Breast epithelium (tissue), 4 donors: ENCODE data around the gene NDUFB4. TPM values are rescaled to one million over a fixed set of nuclear protein-coding genes. Genes with fewer than 3 reads are reported as not detected.

Experiments used
- DNase-seq, 2 donors: peaks; one replicate each; pipeline ENCODE4 v3.0.0-alpha.2; 2019; ENCODE audit warnings: low spot score in 2 of 2
- H3K27ac ChIP-seq, 2 donors: fragments of 200-600 bp; sonication (generic) in 1 of 2; one replicate each; pipeline ENCODE4 v1.5.1; 2016 to 2019; ENCODE audit warnings: mild to moderate bottlenecking in 1 of 2
- H3K27me3 ChIP-seq, 2 donors: fragments of 200-600 bp; sonication (generic) in 1 of 2; one replicate each; pipeline versions ENCODE4 v1.5.1 to v1.6.0; 2017 to 2019; ENCODE audit warnings: control low read depth in 1 of 2, mild to moderate bottlenecking in 1 of 2
- H3K36me3 ChIP-seq: fragments of 200-600 bp; one replicate; pipeline ENCODE4 v1.5.1; 2019
- H3K4me1 ChIP-seq, 2 donors: fragments of 200-600 bp; sonication (generic); one replicate each; pipeline ENCODE4 v1.5.1; 2016 to 2019; ENCODE audit warnings: control low read depth in 1 of 2
- H3K4me3 ChIP-seq, 3 donors: fragments of 200-600 bp; sonication (generic); 1 replicate in 2 of 3; 2 replicates in 1 of 3; pipeline ENCODE4 v1.5.1; 2016 to 2019; ENCODE audit warnings: mild to moderate bottlenecking in 3 of 3, moderate library complexity in 2 of 3
- H3K9me3 ChIP-seq, 2 donors: fragments of 200-600 bp; sonication (generic) in 1 of 2; one replicate each; pipeline ENCODE4 v1.5.1; 2016 to 2019; ENCODE audit warnings: control low read depth in 1 of 2
- POLR2A ChIP-seq: fragments of 450-650 bp; IDR thresholded peaks from one replicate; pipeline ENCODE4 v1.6.1; 2016; ENCODE audit warnings: antibody characterized with exemption, mild to moderate bottlenecking, moderate library complexity
- POLR2AphosphoS5 ChIP-seq, 3 donors: sonication (generic); formaldehyde crosslinking; IDR thresholded peaks; one replicate each; pipeline ENCODE4 v1.6.1; 2017; ENCODE audit warnings: antibody characterized with exemption in 3 of 3
- intact Hi-C: fragments of 100-400 bp; cut with DNase I; formaldehyde crosslinking; loops from one replicate; pipeline ENCODE4 v1.15.1; 2023; ENCODE audit warnings: low total_unique reads
- total RNA-seq, 3 donors: library from RNA; depleted of rRNA; stranded (reverse); fragments of >200 nt; gene quantifications; one replicate each; pipeline ENCODE4 v1.1.0, GENCODE V29; 2016
- TF ChIP-seq, protein P1 (sequence below), 3 donors: fragments of 450-650 bp; IDR thresholded peaks; one replicate each; pipeline ENCODE4 v1.5.1; 2016 to 2017; ENCODE audit warnings: antibody characterized with exemption in 3 of 3, mild to moderate bottlenecking in 3 of 3, moderate library complexity in 3 of 3

The NDUFB4 gene
- total RNA-seq, 3 donors from 2014 or later = 88.4 to 116 (median 106) TPM

DNA sequence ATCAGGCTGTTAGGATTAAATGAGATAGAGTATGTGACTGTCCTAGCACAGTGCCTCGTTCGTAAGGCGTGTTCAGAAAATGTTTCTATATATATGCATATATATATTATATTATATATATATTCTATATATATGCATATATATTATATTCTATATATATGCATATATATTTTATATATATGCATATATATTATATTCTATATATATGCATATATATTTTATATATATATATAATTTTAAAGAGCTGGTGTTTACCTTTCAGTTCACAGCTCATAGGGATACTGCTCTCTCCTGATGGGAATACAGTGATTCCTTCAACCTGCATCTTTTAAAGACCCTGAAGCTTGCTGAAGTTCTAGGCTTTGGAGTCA is 702 bp downstream of the NDUFB4 start:
- TF ChIP-seq, protein P1, sequence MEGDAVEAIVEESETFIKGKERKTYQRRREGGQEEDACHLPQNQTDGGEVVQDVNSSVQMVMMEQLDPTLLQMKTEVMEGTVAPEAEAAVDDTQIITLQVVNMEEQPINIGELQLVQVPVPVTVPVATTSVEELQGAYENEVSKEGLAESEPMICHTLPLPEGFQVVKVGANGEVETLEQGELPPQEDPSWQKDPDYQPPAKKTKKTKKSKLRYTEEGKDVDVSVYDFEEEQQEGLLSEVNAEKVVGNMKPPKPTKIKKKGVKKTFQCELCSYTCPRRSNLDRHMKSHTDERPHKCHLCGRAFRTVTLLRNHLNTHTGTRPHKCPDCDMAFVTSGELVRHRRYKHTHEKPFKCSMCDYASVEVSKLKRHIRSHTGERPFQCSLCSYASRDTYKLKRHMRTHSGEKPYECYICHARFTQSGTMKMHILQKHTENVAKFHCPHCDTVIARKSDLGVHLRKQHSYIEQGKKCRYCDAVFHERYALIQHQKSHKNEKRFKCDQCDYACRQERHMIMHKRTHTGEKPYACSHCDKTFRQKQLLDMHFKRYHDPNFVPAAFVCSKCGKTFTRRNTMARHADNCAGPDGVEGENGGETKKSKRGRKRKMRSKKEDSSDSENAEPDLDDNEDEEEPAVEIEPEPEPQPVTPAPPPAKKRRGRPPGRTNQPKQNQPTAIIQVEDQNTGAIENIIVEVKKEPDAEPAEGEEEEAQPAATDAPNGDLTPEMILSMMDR (IDR thresholded peaks at IDR 0.05) = no peak
- no peak for TF ChIP-seq POLR2A
- no peak for TF ChIP-seq POLR2AphosphoS5 (IDR thresholded peaks at IDR 0.05)
- peaks cover 3% of the 10 kb centered on the region for H3K36me3 ChIP-seq
- peaks cover 3 to 9% of the 10 kb centered on the region in 2 donors for H3K4me1 ChIP-seq
- DNase-seq = no peak
- intact Hi-C loops = no loop called here
- H3K4me3 ChIP-seq = peak overlapping the region; percentile 79 to 80 (median 79)
- no peaks in the 10 kb centered on the region for H3K27me3 ChIP-seq
- H3K9me3 ChIP-seq = no peaks in the 10 kb centered on the region
- H3K27ac ChIP-seq = peak overlapping the region; percentile 95 to 96

DNA sequence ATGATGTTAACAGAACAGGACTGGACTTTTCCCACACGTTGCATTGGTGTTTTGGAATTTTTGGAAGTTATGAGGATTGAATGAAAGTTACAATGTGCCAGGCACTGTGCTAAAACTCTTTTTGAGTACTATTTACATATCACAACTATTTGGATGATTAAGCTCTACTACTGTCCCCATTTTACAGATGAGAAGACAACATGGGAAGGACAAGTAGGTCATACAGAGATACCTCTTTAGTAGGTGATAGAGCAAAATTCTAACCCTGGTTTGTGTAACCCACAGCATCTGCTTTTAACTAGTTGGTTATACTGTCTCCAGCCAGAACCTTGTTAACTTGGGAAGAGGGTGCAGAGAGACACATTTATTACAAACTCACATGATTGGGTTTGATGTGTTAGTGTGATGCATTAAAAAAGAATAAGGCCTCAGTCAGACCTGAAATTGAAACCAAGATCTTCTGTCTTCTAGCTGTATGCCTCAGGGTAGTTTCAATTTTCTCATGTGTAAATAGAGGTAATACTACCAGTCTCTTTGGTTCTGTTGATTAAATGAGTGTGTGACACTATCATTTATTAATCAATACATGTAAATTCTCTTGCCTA is 1.4 kb downstream of the NDUFB4 start:
- Histone ChIP-seq H3K27ac (peak overlapping the region; percentile 26 to 95), H3K36me3 (peaks cover 7% of the 10 kb centered on the region), H3K9me3 (no peaks in the 10 kb centered on the region), H3K4me3 (peak overlapping the region; percentile 79 to 80 (median 79)), H3K4me1 (peaks cover 3 to 9% of the 10 kb centered on the region in 2 donors), H3K27me3 (no peaks in the 10 kb centered on the region)
- DNase-seq = no peak
- no peak for TF ChIP-seq POLR2A
- TF ChIP-seq POLR2AphosphoS5 (IDR thresholded peaks at IDR 0.05) = no peak
- intact Hi-C loops = no loop called here

DNA sequence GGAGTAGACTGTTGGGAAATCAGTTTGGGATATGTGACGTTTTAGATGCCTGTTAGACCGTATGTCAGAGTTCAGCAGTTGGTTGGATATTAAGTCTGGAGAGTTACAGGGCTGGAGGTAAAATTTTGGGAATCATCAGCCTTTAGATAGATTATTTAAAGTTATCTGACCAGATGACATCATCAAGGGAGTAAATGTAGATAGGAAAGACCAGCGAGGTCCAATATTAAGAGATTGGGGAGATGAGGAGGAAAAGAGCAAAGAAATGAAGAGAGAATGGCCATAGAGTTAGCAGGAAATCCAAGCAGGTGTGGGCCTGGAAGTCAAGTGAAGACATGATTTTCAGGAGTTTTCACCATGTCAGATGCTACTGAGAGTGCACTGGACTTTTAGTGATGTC is 3.1 kb downstream of the NDUFB4 start:
- peaks cover 7% of the 10 kb centered on the region for H3K36me3 ChIP-seq
- no peak for TF ChIP-seq POLR2AphosphoS5 (IDR thresholded peaks at IDR 0.05)
- no peak for TF ChIP-seq POLR2A
- TF ChIP-seq, protein P1 (IDR thresholded peaks at IDR 0.05) = no peak
- DNase-seq = no peak
- H3K27me3 ChIP-seq = no peaks in the 10 kb centered on the region
- no peaks in the 10 kb centered on the region for H3K9me3 ChIP-seq
- H3K4me1 ChIP-seq = peaks cover 3 to 9% of the 10 kb centered on the region in 2 donors
- intact Hi-C loops = no loop called here
- peak overlapping the region in 1 of 2 donors; percentile 10 for H3K27ac ChIP-seq
- no peak overlapping the region for H3K4me3 ChIP-seq

DNA sequence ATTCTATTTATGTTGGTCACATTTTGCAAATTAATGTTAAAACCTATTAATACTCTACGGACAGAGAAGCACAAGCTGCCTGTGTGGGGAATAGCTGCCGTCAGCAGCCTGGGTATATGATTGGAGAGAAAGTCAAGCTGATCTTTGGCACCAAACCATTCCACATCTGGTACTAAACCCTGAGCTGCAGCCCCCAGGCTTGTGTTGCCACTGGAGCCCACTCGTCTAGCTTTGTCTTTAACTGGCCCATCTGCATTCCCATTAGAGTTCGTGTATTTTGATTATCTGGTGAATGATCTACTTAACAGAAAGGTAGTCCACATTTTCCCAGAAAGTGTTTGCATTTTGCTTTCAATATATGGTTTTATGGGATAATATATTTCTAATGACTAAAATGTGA is 5.4 kb downstream of the NDUFB4 start:
- Histone ChIP-seq H3K4me3 (no peak overlapping the region), H3K36me3 (peaks cover 7% of the 10 kb centered on the region), H3K27me3 (no peaks in the 10 kb centered on the region), H3K9me3 (no peaks in the 10 kb centered on the region), H3K27ac (no peak overlapping the region), H3K4me1 (peaks cover 3 to 9% of the 10 kb centered on the region in 2 donors)
- DNase-seq = no peak
- intact Hi-C loops = loop anchor here (10.0 kb wide), 1 partner anchor 1093 kb away; no protein-coding TSS in a partner anchor
- TF ChIP-seq, protein P1 (IDR thresholded peaks at IDR 0.05) = no peak
- TF ChIP-seq POLR2A (no peak), POLR2AphosphoS5 (IDR thresholded peaks at IDR 0.05) (no peak)

DNA sequence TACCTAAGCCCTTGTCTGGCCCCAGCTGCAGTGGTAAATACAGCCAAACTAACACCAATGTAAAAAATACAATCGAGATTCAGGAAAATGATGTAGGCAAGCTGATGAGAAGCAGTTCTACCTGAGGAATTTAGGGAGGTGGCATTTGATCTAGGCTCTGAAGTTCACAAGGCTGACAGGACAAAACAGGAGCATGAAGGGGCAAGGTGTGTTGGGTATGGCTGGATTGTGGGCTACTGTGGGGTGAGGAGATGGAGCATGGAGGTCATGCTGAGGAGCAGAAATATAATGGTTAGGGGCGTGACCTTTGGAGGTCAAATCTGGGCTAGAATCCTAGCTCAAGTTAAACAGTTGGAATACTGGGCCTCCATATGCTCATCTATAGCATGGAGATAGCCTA is 6.5 kb downstream of the NDUFB4 start:
- H3K36me3 ChIP-seq = peaks cover 7% of the 10 kb centered on the region

More for the DNA sequence above, 6.5 kb downstream of the NDUFB4 start:
- H3K4me3 ChIP-seq = no peak overlapping the region
- intact Hi-C loops = loop anchor here (10.0 kb wide), 1 partner anchor 1092 kb away; no protein-coding TSS in a partner anchor
- no peaks in the 10 kb centered on the region for H3K9me3 ChIP-seq
- H3K4me1 ChIP-seq = peaks cover 0 to 2% of the 10 kb centered on the region in 2 donors
- no peak overlapping the region for H3K27ac ChIP-seq
- H3K27me3 ChIP-seq = no peaks in the 10 kb centered on the region
- DNase-seq = no peak
- TF ChIP-seq, protein P1 (IDR thresholded peaks at IDR 0.05) = no peak
- TF ChIP-seq POLR2AphosphoS5 (IDR thresholded peaks at IDR 0.05) (no peak), POLR2A (no peak)
